ENCODE measurements around the gene UBL5. TPM values are rescaled to one million over a fixed set of nuclear protein-coding genes. Genes with fewer than 3 reads are reported as not detected.
A peak's percentile ranks its signal among the peaks of the same experiment; 100 is the strongest.
"Not testable (repeated sequence)": the region's sequence is repeated elsewhere in the genome, so short reads cannot be mapped to it uniquely, and the experiment has no call there.

The UBL5 gene
- 100 to 1,000 TPM; 310 to 340 TPM for total RNA-seq

- no peaks in the 10 kb centered on the region for H3K9me3 Mint-ChIP-seq
- ATAC-seq (ENCODE audit: low read depth), result peak; percentile 94
- peaks cover 18% of the 10 kb centered on the region for H3K4me1 Mint-ChIP-seq
- POLR2A ChIA-PET, result interaction anchor here (0.6 to 3.2 kb wide), 14 partner anchors 7 to 1008 kb away, joined by 3 to 26 read pairs (median 4); partner anchors contain the start of genes FBXL12, PIN1, TMED1 and ZNF846
- DNase-seq, result peak; percentile 87
- peaks cover 16% of the 10 kb centered on the region for H3K36me3 Mint-ChIP-seq
- H3K4me3 Mint-ChIP-seq, result peak within 1 kb of the TSS; percentile 100
- peak within 1 kb of the TSS; percentile 100 for H3K27ac Mint-ChIP-seq
- no peaks in the 10 kb centered on the region for H3K27me3 Mint-ChIP-seq
Measured at GRCh38 chr19:9827289-9828238, at the start of gene UBL5. Gene UBL5, plus strand, starts transcription at chr19:9827918. Its CDS starts 420 bp downstream, at chr19:9828338.

GRCh38 chr19:9782338-9782737, 45.4 kb upstream of the UBL5 start:
- peaks cover 3% of the 10 kb centered on the region for H3K9me3 Mint-ChIP-seq
- H3K4me3 Mint-ChIP-seq, result no peak overlapping the region
- peaks cover 20% of the 10 kb centered on the region for H3K4me1 Mint-ChIP-seq
- H3K27me3 Mint-ChIP-seq, result no peaks in the 10 kb centered on the region
- no peak overlapping the region for H3K27ac Mint-ChIP-seq
- DNase-seq (no peak), ATAC-seq (ENCODE audit: low read depth) (no peak)
- POLR2A ChIA-PET, result no interaction called here
- peaks cover 13% of the 10 kb centered on the region for H3K36me3 Mint-ChIP-seq

DNA sequence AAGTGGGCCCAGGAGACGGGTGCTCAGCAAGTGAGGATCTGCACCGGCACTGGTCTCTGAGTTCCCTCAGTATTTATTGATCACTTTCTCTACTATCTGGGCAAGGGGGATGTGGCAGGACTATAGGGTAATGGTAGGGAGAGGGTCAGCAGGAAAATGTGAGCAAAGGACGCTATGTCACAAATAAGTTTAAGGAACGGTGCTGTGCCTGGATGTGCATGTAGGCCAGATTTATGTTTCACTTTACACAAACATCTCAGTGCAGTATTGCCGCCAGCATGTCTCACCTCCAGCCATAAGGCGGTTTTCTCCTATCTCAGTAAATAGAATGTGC, 43.6 kb upstream of the UBL5 start:
- H3K27me3 Mint-ChIP-seq; ATAC-seq (ENCODE audit: low read depth); H3K9me3 Mint-ChIP-seq; DNase-seq: not testable (repeated sequence)
- peak overlapping the region; percentile 100 for H3K27ac Mint-ChIP-seq
- POLR2A ChIA-PET, result interaction anchor here (1.1 kb wide), 1 partner anchor 15 kb away, joined by 3 read pairs; the partner anchor contains the start of gene ZNF846
- H3K36me3 Mint-ChIP-seq, result peaks cover 12% of the 10 kb centered on the region
- peaks cover 21% of the 10 kb centered on the region for H3K4me1 Mint-ChIP-seq
- peak overlapping the region; percentile 93 for H3K4me3 Mint-ChIP-seq

DNA sequence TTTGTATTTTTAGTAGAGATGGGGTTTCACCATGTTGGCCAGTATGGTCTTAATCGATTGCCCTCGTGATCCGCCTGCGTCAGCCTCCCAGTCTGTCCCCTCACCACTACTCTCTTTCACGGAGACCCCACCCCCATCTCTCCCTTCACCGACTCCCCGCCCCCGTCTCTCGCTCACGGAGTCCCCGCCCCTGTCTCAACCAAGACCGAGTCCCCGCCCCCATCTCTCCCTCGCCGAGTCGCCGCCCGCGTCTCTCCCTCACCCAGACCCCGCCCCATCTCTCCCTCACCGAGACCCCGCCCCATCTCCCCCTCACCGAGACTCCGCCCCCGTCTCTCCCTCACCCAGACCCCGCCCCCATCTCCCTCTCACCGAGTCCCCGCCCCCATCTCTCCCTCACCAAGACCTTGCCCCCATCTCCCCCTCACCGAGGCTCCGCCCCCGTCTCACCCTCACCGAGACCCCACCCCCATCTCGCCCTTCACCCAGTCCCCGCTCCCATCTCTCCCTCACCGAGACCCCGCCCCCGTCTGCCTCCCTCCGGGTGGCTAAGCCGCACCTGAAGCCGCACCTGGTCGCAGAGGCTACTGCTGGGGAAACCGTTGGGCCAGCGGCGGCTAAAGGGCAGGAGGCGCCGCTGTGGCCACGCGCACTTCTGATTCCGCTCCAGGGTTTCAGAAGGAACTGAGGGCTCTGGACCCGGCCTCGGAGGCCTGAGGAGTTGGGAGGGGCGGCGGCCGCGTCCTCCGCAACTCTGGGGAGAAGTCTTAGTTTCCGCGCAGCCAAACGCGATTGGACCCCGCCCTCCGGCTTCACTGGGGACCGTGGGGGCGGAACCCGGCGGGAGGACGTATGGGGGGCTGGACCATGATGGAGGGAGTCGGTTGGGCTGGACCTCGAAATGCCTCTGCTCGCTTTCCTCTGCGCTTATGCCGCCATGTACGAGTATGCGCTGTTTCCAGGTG, 42.1 kb upstream of the UBL5 start:
- peak; percentile 87 for ATAC-seq (ENCODE audit: low read depth)
- peaks cover 24% of the 10 kb centered on the region for H3K4me1 Mint-ChIP-seq
- no peaks in the 10 kb centered on the region for H3K27me3 Mint-ChIP-seq
- H3K36me3 Mint-ChIP-seq, result peaks cover 10% of the 10 kb centered on the region
- H3K4me3 Mint-ChIP-seq, result peak overlapping the region; percentile 93
- peak; percentile 94 for DNase-seq
- POLR2A ChIA-PET, result interaction anchor here (0.6 to 1.6 kb wide), 5 partner anchors 17 to 159 kb away, joined by 3 to 10 read pairs (median 6); partner anchors contain the start of genes UBL5, ZNF562 and ZNF846
- H3K27ac Mint-ChIP-seq, result peak overlapping the region; percentile 100
- no peaks in the 10 kb centered on the region for H3K9me3 Mint-ChIP-seq

GRCh38 chr19:9786342-9786741, 41.4 kb upstream of the UBL5 start:
- DNase-seq (no peak), ATAC-seq (ENCODE audit: low read depth) (no peak)
- Mint-ChIP-seq H3K27ac (peak overlapping the region; percentile 100), H3K4me1 (peaks cover 24% of the 10 kb centered on the region), H3K9me3 (no peaks in the 10 kb centered on the region), H3K27me3 (no peaks in the 10 kb centered on the region), H3K36me3 (peaks cover 6% of the 10 kb centered on the region), H3K4me3 (peak overlapping the region; percentile 93)
- POLR2A ChIA-PET, result interaction anchor here (1.6 kb wide), 1 partner anchor 41 kb away, joined by 6 read pairs; the partner anchor contains the start of gene UBL5

GRCh38 chr19:9786819-9787218, 40.9 kb upstream of the UBL5 start:
- DNase-seq (no peak), ATAC-seq (ENCODE audit: low read depth) (no peak)
- H3K36me3 Mint-ChIP-seq, result peaks cover 6% of the 10 kb centered on the region
- H3K4me3 Mint-ChIP-seq, result peak overlapping the region; percentile 73
- no peaks in the 10 kb centered on the region for H3K27me3 Mint-ChIP-seq
- POLR2A ChIA-PET, result no interaction called here
- peaks cover 26% of the 10 kb centered on the region for H3K4me1 Mint-ChIP-seq
- no peaks in the 10 kb centered on the region for H3K9me3 Mint-ChIP-seq
- peak overlapping the region; percentile 84 for H3K27ac Mint-ChIP-seq

- POLR2A ChIA-PET, result interaction anchor here (1.5 kb wide), 1 partner anchor 20 kb away, joined by 6 read pairs; the partner anchor contains the start of gene ZNF846
Measured at GRCh38 chr19:9788604-9789003, 39.1 kb upstream of the UBL5 start.

DNA sequence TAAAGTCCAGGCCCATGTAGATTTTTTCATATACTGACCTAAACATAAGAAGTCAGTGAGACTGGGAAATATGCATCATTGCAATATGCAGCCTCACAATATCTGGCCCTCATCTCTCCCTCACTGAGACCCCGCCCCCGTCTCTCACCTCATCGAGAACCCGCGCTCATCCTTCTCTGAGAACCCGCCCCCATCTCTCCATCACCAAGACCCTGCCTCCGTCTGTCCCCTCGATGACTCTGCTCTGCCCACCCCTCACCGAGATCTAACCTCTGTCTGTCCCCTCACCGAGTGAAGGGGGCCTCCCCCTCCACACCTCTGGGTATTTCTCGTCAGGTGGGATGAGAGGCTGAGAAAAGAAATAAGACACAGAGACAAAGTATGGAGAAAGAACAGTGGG, 38.7 kb upstream of the UBL5 start:
- POLR2A ChIA-PET, result interaction anchor here (1.5 kb wide), 1 partner anchor 20 kb away, joined by 6 read pairs; the partner anchor contains the start of gene ZNF846
- H3K36me3 Mint-ChIP-seq, result no peaks in the 10 kb centered on the region
- DNase-seq (no peak), ATAC-seq (ENCODE audit: low read depth) (no peak)
- no peak overlapping the region for H3K4me3 Mint-ChIP-seq
- no peaks in the 10 kb centered on the region for H3K27me3 Mint-ChIP-seq
- no peaks in the 10 kb centered on the region for H3K9me3 Mint-ChIP-seq
- no peak overlapping the region for H3K27ac Mint-ChIP-seq
- peaks cover 24% of the 10 kb centered on the region for H3K4me1 Mint-ChIP-seq

More at GRCh38 chr19:9788604-9789003, 39.1 kb upstream of the UBL5 start:
- not testable (repeated sequence) for H3K27ac Mint-ChIP-seq; ATAC-seq (ENCODE audit: low read depth); H3K4me3 Mint-ChIP-seq; H3K36me3 Mint-ChIP-seq; H3K27me3 Mint-ChIP-seq; DNase-seq; H3K9me3 Mint-ChIP-seq
- peaks cover 26% of the 10 kb centered on the region for H3K4me1 Mint-ChIP-seq

DNA sequence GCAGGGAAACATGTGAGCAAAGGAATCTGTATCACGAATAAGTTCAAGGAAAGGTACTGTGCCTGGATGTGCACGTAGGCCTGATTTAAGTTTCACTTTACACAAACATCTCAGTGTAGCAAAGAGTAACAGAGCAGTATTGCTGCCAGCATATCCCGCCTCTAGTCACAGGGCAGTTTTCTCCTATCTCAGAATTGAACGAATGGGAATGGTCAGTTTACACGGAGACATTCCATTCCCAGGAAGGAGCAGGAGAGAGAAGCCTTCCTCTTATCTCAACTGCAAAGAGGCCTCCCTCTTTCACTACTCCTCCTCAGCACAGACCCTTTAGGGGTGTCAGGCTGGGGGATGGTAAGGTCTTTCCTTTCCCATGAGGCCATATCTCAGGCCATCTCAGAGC, 38.1 kb upstream of the UBL5 start:
- not testable (repeated sequence) for DNase-seq; H3K36me3 Mint-ChIP-seq; H3K4me3 Mint-ChIP-seq; ATAC-seq (ENCODE audit: low read depth); H3K27ac Mint-ChIP-seq; H3K9me3 Mint-ChIP-seq; H3K27me3 Mint-ChIP-seq
- POLR2A ChIA-PET, result interaction anchor here (1.6 kb wide), 1 partner anchor 21 kb away, joined by 7 read pairs; the partner anchor contains the start of gene ZNF846
- H3K4me1 Mint-ChIP-seq, result peaks cover 18% of the 10 kb centered on the region

DNA sequence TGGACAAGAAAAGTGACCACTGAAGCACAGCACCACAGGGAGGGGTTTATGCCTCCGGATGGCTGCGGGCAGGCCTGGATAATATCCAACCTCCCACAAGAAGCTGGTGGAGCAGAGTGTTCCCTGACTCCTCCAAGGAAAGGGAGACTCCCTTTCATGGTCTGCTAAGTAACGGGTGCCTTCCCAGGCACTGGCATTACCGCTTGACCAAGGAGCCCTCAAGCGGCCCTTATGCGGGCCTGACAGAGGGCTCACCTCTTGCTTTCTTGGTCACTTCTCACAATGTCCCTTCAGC, 36.7 kb upstream of the UBL5 start:
- Mint-ChIP-seq H3K4me1 (peaks cover 12% of the 10 kb centered on the region), H3K4me3 (peak overlapping the region; percentile 98)
- POLR2A ChIA-PET, result interaction anchor here (0.6 to 1.6 kb wide), 4 partner anchors 22 to 671 kb away, joined by 4 to 7 read pairs (median 4); partner anchors contain the start of genes ZNF561 and ZNF846
- ATAC-seq (ENCODE audit: low read depth); H3K36me3 Mint-ChIP-seq; H3K27ac Mint-ChIP-seq; DNase-seq; H3K9me3 Mint-ChIP-seq; H3K27me3 Mint-ChIP-seq: not testable (repeated sequence)

- no peaks in the 10 kb centered on the region for H3K36me3 Mint-ChIP-seq
- no peaks in the 10 kb centered on the region for H3K27me3 Mint-ChIP-seq
- DNase-seq (peak; percentile 92), ATAC-seq (ENCODE audit: low read depth) (peak; percentile 64)
- peak overlapping the region; percentile 100 for H3K27ac Mint-ChIP-seq
- H3K4me1 Mint-ChIP-seq, result peaks cover 17% of the 10 kb centered on the region
- peak overlapping the region; percentile 98 for H3K4me3 Mint-ChIP-seq
- POLR2A ChIA-PET, result interaction anchor here (0.6 to 1.6 kb wide), 2 partner anchors 39 to 170 kb away, joined by 4 read pairs; partner anchors contain the start of gene ZNF561
- no peaks in the 10 kb centered on the region for H3K9me3 Mint-ChIP-seq
Measured at GRCh38 chr19:9791552-9792205, 36.0 kb upstream of the UBL5 start.

Data from activated naive CD8-positive, alpha-beta T cell treated with anti-CD3 and anti-CD28 coated beads, Interleukin-2, amount 10 ng/mL, durations not matched to agents 7 days and 5 days (primary cell).